Colonic mucosa (tissue), 4 donors: Measurements from ENCODE around the gene MIPOL1. TPM values are rescaled to one million over a fixed set of nuclear protein-coding genes. Genes with fewer than 3 reads are reported as not detected.
"Not testable (repeated sequence)": the region's sequence is repeated elsewhere in the genome, so short reads cannot be mapped to it uniquely, and the experiment has no call there.

Experiments used
- DNase-seq: peaks from one replicate; pipeline ENCODE4 v3.0.0-alpha.2; 2020
- H3K27ac ChIP-seq: fragments of 200-600 bp; one replicate; pipeline ENCODE4 v1.8.0; 2021
- H3K27me3 ChIP-seq: fragments of 200-600 bp; one replicate; pipeline ENCODE4 v1.8.0; 2021
- H3K36me3 ChIP-seq: fragments of 200-600 bp; one replicate; pipeline ENCODE4 v1.8.0; 2021
- H3K4me1 ChIP-seq: fragments of 200-600 bp; one replicate; pipeline ENCODE4 v1.8.0; 2021; ENCODE audit warnings: mild to moderate bottlenecking
- H3K4me3 ChIP-seq: fragments of 200-600 bp; one replicate; pipeline ENCODE4 v1.8.0; 2021
- H3K9ac ChIP-seq, 2 donors: one replicate each; pipeline ENCODE4 v1.7.0; 2013; ENCODE audit warnings: control low read depth in 2 of 2, low read depth in 2 of 2, low read length in 2 of 2
- H3K9me3 ChIP-seq: fragments of 200-600 bp; one replicate; pipeline ENCODE4 v1.8.0; 2021
- CTCF ChIP-seq: fragments of 200-600 bp; IDR thresholded peaks from one replicate; pipeline ENCODE4 v1.8.0; 2022; ENCODE audit warnings: antibody characterized with exemption, mild to moderate bottlenecking
- intact Hi-C: fragments of 100-400 bp; cut with DNase I; formaldehyde crosslinking; loops from one replicate; pipeline ENCODE4 v1.14.1; 2022
- total RNA-seq, 2 donors: library from RNA; stranded (reverse); fragmentation: NEBNext Ultra II Directional in 1 of 2; extraction: Animal tissue kit (Norgen Biotek cat#: 25700) in 1 of 2; gene quantifications; one replicate each; pipeline ENCODE4 v1.2.1, GENCODE V29; 2021
- donor health status: healthy.
- donor health status: DM: no; HTN: no; CAD: no.
- donor health status: DM: no; HTN: no; CAD: no.

The MIPOL1 gene
- total RNA-seq, 2 donors from 2014 or later: 4.9 to 7.7 TPM

- H3K27me3 ChIP-seq: no peaks in the 10 kb centered on the region
- H3K9me3 ChIP-seq: no peaks in the 10 kb centered on the region
- H3K36me3 ChIP-seq: no peaks in the 10 kb centered on the region
- DNase-seq: no peak
- no peaks in the 10 kb centered on the region for H3K4me1 ChIP-seq
- no peak overlapping the region for H3K4me3 ChIP-seq
- TF ChIP-seq CTCF: no peak
- intact Hi-C loops: no loop called here
- no peak overlapping the region for H3K9ac ChIP-seq
- no peak overlapping the region for H3K27ac ChIP-seq
Observed at GRCh38 chr14:37181441-37181840, 16.3 kb upstream of the MIPOL1 start.

GRCh38 chr14:37184520-37184919, 13.2 kb upstream of the MIPOL1 start:
- H3K4me3 ChIP-seq, H3K27me3 ChIP-seq, H3K9me3 ChIP-seq, H3K27ac ChIP-seq, H3K9ac ChIP-seq, H3K36me3 ChIP-seq, H3K4me1 ChIP-seq, intact Hi-C loops, DNase-seq: not testable (repeated sequence)

- intact Hi-C loops: no loop called here
- no peaks in the 10 kb centered on the region for H3K27me3 ChIP-seq
- no peak overlapping the region for H3K4me3 ChIP-seq
- no peak for TF ChIP-seq CTCF
- no peaks in the 10 kb centered on the region for H3K4me1 ChIP-seq
- no peak overlapping the region for H3K27ac ChIP-seq
- DNase-seq: no peak
- no peak overlapping the region for H3K9ac ChIP-seq
- H3K36me3 ChIP-seq: no peaks in the 10 kb centered on the region
- H3K9me3 ChIP-seq: no peaks in the 10 kb centered on the region
Observed at GRCh38 chr14:37185670-37186069, 12.1 kb upstream of the MIPOL1 start.

GRCh38 chr14:37186865-37187264, 10.9 kb upstream of the MIPOL1 start:
- no peak for DNase-seq
- H3K9ac ChIP-seq: no peak overlapping the region
- H3K36me3 ChIP-seq: no peaks in the 10 kb centered on the region
- intact Hi-C loops: no loop called here
- no peak overlapping the region for H3K4me3 ChIP-seq
- H3K27me3 ChIP-seq: no peaks in the 10 kb centered on the region
- H3K9me3 ChIP-seq: no peaks in the 10 kb centered on the region
- no peak for TF ChIP-seq CTCF
- H3K4me1 ChIP-seq: no peaks in the 10 kb centered on the region
- H3K27ac ChIP-seq: no peak overlapping the region

- H3K27me3 ChIP-seq: no peaks in the 10 kb centered on the region
- no peak overlapping the region for H3K4me3 ChIP-seq
- DNase-seq: no peak
- intact Hi-C loops: no loop called here
- no peaks in the 10 kb centered on the region for H3K36me3 ChIP-seq
- no peaks in the 10 kb centered on the region for H3K4me1 ChIP-seq
- TF ChIP-seq CTCF: no peak
- no peak overlapping the region for H3K27ac ChIP-seq
- no peaks in the 10 kb centered on the region for H3K9me3 ChIP-seq
- no peak overlapping the region for H3K9ac ChIP-seq
Observed at GRCh38 chr14:37187294-37187693, 10.4 kb upstream of the MIPOL1 start.

- H3K4me3 ChIP-seq, intact Hi-C loops: not testable (repeated sequence)
Observed at GRCh38 chr14:37187840-37188577, 9.7 kb upstream of the MIPOL1 start.

GRCh38 chr14:37189733-37190132, 8.0 kb upstream of the MIPOL1 start:
- H3K9me3 ChIP-seq, DNase-seq, H3K36me3 ChIP-seq, H3K27ac ChIP-seq, H3K4me1 ChIP-seq, H3K9ac ChIP-seq, H3K4me3 ChIP-seq, H3K27me3 ChIP-seq, intact Hi-C loops: not testable (repeated sequence)

More at GRCh38 chr14:37187840-37188577, 9.7 kb upstream of the MIPOL1 start:
- not testable (repeated sequence) for H3K36me3 ChIP-seq, H3K27me3 ChIP-seq, H3K4me1 ChIP-seq, H3K9me3 ChIP-seq, H3K9ac ChIP-seq, H3K27ac ChIP-seq, DNase-seq
